Measurements from ENCODE around the gene DNHD1.

The DNHD1 gene

DNA sequence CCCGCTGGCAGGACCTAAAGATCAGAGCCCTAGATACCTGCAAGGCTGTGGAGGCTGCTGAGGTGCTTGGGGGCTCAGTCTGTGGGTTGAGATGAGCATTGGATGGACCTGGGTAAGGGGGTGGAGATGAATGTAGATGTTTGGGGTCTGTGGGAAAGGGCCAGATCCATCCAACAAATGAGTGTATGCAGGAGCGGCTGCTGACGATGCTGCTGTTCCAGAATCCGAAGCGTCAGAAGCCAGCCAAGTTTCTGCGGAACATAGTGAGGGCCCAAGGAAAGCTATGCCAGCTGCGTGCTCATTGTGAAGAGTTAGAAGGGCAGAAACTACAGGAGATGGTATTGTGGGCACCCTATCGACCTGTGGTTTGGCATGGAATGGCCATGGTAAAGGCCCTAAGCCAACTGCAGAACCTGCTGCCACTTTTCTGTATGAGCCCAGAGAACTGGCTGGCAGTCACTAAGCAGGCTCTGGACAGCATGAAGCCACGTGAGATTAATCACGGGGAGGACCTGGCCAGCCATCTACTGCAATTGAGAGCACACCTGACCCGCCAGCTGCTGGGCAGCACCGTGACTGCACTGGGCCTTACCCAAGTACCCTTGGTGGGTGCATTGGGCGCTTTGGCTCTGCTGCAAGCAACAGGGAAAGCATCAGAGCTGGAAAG lies 69.8 kb downstream of the DNHD1 start:
- no peak for TF ChIP-seq TEAD4 (IDR thresholded peaks at IDR 0.05)
- no peak for TF ChIP-seq FOXM1 (IDR thresholded peaks at IDR 0.05; ENCODE audit: borderline replicate concordance, low read depth)
- TF ChIP-seq YY1 (IDR thresholded peaks at IDR 0.05; ENCODE audit: low read depth) = no peak
- TF ChIP-seq TAF1 (IDR thresholded peaks at IDR 0.05; ENCODE audit: low read depth) = no peak
- TF ChIP-seq, protein P1, sequence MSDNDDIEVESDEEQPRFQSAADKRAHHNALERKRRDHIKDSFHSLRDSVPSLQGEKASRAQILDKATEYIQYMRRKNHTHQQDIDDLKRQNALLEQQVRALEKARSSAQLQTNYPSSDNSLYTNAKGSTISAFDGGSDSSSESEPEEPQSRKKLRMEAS (IDR thresholded peaks at IDR 0.05) = no peak
- TF ChIP-seq CEBPB (IDR thresholded peaks at IDR 0.05) = no peak
- TF ChIP-seq RAD21 (IDR thresholded peaks at IDR 0.05; ENCODE audit: low read depth) = no peak
- no peak for TF ChIP-seq TCF12 (IDR thresholded peaks at IDR 0.05; ENCODE audit: low read depth)
- no peak for TF ChIP-seq CREB1 (IDR thresholded peaks at IDR 0.05; ENCODE audit: low read depth)
- TF ChIP-seq NFIC (IDR thresholded peaks at IDR 0.05) = no peak
- TF ChIP-seq ZBTB7A (IDR thresholded peaks at IDR 0.05; ENCODE audit: low read depth) = no peak
- TF ChIP-seq, protein P2, sequence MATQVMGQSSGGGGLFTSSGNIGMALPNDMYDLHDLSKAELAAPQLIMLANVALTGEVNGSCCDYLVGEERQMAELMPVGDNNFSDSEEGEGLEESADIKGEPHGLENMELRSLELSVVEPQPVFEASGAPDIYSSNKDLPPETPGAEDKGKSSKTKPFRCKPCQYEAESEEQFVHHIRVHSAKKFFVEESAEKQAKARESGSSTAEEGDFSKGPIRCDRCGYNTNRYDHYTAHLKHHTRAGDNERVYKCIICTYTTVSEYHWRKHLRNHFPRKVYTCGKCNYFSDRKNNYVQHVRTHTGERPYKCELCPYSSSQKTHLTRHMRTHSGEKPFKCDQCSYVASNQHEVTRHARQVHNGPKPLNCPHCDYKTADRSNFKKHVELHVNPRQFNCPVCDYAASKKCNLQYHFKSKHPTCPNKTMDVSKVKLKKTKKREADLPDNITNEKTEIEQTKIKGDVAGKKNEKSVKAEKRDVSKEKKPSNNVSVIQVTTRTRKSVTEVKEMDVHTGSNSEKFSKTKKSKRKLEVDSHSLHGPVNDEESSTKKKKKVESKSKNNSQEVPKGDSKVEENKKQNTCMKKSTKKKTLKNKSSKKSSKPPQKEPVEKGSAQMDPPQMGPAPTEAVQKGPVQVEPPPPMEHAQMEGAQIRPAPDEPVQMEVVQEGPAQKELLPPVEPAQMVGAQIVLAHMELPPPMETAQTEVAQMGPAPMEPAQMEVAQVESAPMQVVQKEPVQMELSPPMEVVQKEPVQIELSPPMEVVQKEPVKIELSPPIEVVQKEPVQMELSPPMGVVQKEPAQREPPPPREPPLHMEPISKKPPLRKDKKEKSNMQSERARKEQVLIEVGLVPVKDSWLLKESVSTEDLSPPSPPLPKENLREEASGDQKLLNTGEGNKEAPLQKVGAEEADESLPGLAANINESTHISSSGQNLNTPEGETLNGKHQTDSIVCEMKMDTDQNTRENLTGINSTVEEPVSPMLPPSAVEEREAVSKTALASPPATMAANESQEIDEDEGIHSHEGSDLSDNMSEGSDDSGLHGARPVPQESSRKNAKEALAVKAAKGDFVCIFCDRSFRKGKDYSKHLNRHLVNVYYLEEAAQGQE (IDR thresholded peaks at IDR 0.05; ENCODE audit: low read depth) = no peak
- TF ChIP-seq, protein P3, sequence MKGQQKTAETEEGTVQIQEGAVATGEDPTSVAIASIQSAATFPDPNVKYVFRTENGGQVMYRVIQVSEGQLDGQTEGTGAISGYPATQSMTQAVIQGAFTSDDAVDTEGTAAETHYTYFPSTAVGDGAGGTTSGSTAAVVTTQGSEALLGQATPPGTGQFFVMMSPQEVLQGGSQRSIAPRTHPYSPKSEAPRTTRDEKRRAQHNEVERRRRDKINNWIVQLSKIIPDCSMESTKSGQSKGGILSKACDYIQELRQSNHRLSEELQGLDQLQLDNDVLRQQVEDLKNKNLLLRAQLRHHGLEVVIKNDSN (IDR thresholded peaks at IDR 0.05) = no peak
- TF ChIP-seq EGR1 (IDR thresholded peaks at IDR 0.05) = no peak
- no peak for TF ChIP-seq EP300 (IDR thresholded peaks at IDR 0.05; ENCODE audit: borderline replicate concordance)

DNA sequence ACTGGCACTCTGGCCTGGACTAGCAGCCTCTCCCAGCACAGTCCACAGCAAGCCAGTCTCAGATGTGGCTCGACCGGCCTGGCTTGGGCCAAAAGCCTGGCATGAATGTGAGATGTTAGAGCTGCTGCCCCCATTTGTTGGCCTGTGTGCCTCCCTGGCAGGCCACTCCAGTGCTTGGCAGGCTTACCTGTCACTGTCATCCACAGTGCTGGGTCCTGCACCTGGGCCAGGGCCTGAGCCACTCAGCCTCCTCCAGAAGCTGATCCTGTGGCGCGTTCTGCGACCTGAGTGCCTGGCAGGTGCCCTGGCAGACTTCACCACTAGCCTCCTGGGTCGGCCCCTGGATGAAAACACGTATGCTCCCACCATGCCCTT lies 70.3 kb downstream of the DNHD1 start:
- TF ChIP-seq, protein P1 (IDR thresholded peaks at IDR 0.05) = no peak
- TF ChIP-seq CEBPB (IDR thresholded peaks at IDR 0.05) (no peak), CREB1 (IDR thresholded peaks at IDR 0.05; ENCODE audit: low read depth) (no peak), ZBTB7A (IDR thresholded peaks at IDR 0.05; ENCODE audit: low read depth) (no peak), FOXM1 (IDR thresholded peaks at IDR 0.05; ENCODE audit: borderline replicate concordance, low read depth) (no peak), EGR1 (IDR thresholded peaks at IDR 0.05) (no peak), TAF1 (IDR thresholded peaks at IDR 0.05; ENCODE audit: low read depth) (no peak), TEAD4 (IDR thresholded peaks at IDR 0.05) (no peak), EP300 (IDR thresholded peaks at IDR 0.05; ENCODE audit: borderline replicate concordance) (no peak), NFIC (IDR thresholded peaks at IDR 0.05) (no peak), RAD21 (IDR thresholded peaks at IDR 0.05; ENCODE audit: low read depth) (no peak)
- TF ChIP-seq, protein P3 (IDR thresholded peaks at IDR 0.05) = no peak
- TF ChIP-seq, protein P2 (IDR thresholded peaks at IDR 0.05; ENCODE audit: low read depth) = no peak

DNA sequence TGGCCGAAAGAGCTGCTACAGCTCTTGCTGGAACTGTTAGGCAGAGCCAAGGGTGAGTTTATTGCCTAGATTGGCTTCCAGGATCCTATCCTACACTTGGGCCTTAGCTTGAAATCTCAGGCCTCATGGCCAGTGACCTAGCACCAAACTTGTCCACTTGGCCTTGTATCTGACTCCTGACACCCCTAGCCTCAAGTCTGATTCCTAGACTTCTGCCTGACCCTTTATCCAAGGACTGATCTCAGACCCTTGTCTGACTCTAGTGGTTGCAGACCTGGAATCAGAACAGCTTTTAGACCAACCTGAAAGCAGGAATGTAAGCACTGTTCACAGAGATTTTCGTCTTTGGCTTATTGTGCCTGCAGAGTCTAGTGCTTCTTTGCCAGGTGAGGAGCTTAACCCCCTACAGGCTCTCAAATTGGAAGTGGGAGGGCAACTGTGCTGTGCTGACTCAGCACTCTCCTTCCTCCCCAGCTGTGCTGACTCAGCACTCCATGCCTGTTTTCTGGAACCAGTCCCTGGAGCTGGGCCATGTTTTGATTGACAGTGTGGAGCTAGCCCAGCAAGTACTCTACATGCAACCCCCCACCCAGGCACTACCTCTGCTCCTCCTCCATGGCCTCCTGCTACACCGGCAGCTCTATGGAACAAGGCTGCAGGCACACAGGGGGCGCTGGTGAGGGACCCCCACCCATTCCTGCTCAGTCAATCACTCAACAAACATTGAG lies 71.3 kb downstream of the DNHD1 start:
- no peak for TF ChIP-seq CREB1 (IDR thresholded peaks at IDR 0.05; ENCODE audit: low read depth)
- no peak for TF ChIP-seq FOXM1 (IDR thresholded peaks at IDR 0.05; ENCODE audit: borderline replicate concordance, low read depth)
- TF ChIP-seq NFIC (IDR thresholded peaks at IDR 0.05) = peak; percentile 97
- TF ChIP-seq YY1 (IDR thresholded peaks at IDR 0.05; ENCODE audit: low read depth) = no peak
- TF ChIP-seq, protein P1 (IDR thresholded peaks at IDR 0.05) = peak; percentile 63
- no peak; the same call in 1 of the 2 replicates for TF ChIP-seq RAD21 (IDR thresholded peaks at IDR 0.05; ENCODE audit: low read depth)
- TF ChIP-seq, protein P2 (IDR thresholded peaks at IDR 0.05; ENCODE audit: low read depth) = no peak
- TF ChIP-seq, protein P3 (IDR thresholded peaks at IDR 0.05) = no peak
- TF ChIP-seq EGR1 (IDR thresholded peaks at IDR 0.05) = no peak
- peak; percentile 69; the same call in 1 of the 2 replicates for TF ChIP-seq TCF12 (IDR thresholded peaks at IDR 0.05; ENCODE audit: low read depth)
- TF ChIP-seq EP300 (IDR thresholded peaks at IDR 0.05; ENCODE audit: borderline replicate concordance) = peak; percentile 39; the same call in 1 of the 2 replicates
- 0 out of 2 replicates have a peak, but pooled peaks have one; percentile 16 for TF ChIP-seq TEAD4 (IDR thresholded peaks at IDR 0.05)
- no peak for TF ChIP-seq CEBPB (IDR thresholded peaks at IDR 0.05)
- no peak for TF ChIP-seq TAF1 (IDR thresholded peaks at IDR 0.05; ENCODE audit: low read depth)

Data from Ishikawa (cell line).